K562 (cell line): ENCODE data around the gene SPIB. TPM values are rescaled to one million over a fixed set of nuclear protein-coding genes. Genes with fewer than 3 reads are reported as not detected.
A peak's percentile ranks its signal among the peaks of the same experiment; 100 is the strongest.

Experiments
- ESRRA ChIP-seq: fragments of 450-650 bp; IDR thresholded peaks from 2 replicates; pipeline ENCODE4 v1.6.1; 2014; ENCODE audit warnings: low read depth, mild to moderate bottlenecking, moderate library complexity, borderline replicate concordance
- MBD2 ChIP-seq: sonication (generic); IDR thresholded peaks from 2 replicates; pipeline ENCODE4 v1.6.1; 2016; ENCODE audit warnings: low read depth, borderline replicate concordance
- NR2C1 ChIP-seq, 2 experiments: fragments of 450-650 bp; IDR thresholded peaks; 2 replicates each; pipeline ENCODE4 v1.6.1; 2017; ENCODE audit warnings: mild to moderate bottlenecking in 2 of 2, antibody characterized with exemption in 1 of 2, inconsistent platforms in 1 of 2, missing compliant biosample characterization in 1 of 2, missing genetic modification characterization in 1 of 2
- POLR2G ChIP-seq: fragments of 200-400 bp; formaldehyde crosslinking; IDR thresholded peaks from 2 replicates; pipeline ENCODE4 v1.6.1; 2017; ENCODE audit warnings: low read depth, mild to moderate bottlenecking, antibody characterized with exemption, low read length, moderate library complexity
- ZNF583 ChIP-seq: fragments of 250-450 bp; sonication (Bioruptor Pico); IDR thresholded peaks from 2 replicates; pipeline ENCODE4 v1.4.0; 2020
- polyA plus RNA-seq, 8 experiments: library from polyadenylated mRNA; depleted of rRNA in 4 of 8; stranded (reverse) in 5 of 8; unstranded in 3 of 8; fragments of >200 nt; fragmentation: Nextera tagmentation in 2 of 8; fragmentation: Illumina TruSeq in 1 of 8; extraction: Ambion mirVana in 2 of 8; extraction: Trizol in 1 of 8; gene quantifications; 2 replicates each; pipeline versions ENCODE4 v1.2.1 to v1.2.3, GENCODE V29; 2011 to 2014; ENCODE audit warnings: inconsistent platforms in 1 of 8, missing spikeins in 1 of 8
- total RNA-seq, 7 experiments: library from RNA; depleted of rRNA in 6 of 7; stranded (reverse); fragments of >200 nt in 6 of 7; fragmentation: Illumina TruSeq in 2 of 7; extraction: Trizol in 2 of 7; gene quantifications; 2 replicates each; pipeline versions ENCODE4 v1.2.1 to v1.2.3, GENCODE V29; 2011 to 2021; ENCODE audit warnings: low replicate concordance in 1 of 7
- TF ChIP-seq, protein P1 (sequence below), 2 experiments: fragments of 450-650 bp; IDR thresholded peaks; 2 replicates each; pipeline ENCODE4 v1.6.1; 2016; ENCODE audit warnings: mild to moderate bottlenecking in 2 of 2, borderline replicate concordance in 1 of 2, low read depth in 1 of 2, moderate library complexity in 1 of 2
- TF ChIP-seq, protein P2 (sequence below), 2 experiments: fragments of 450-650 bp in 1 of 2; IDR thresholded peaks; 2 replicates each; pipeline ENCODE4 v1.6.1; 2011 to 2017; ENCODE audit warnings: low read depth in 2 of 2, antibody characterized with exemption in 1 of 2, borderline replicate concordance in 1 of 2, low read length in 1 of 2, mild to moderate bottlenecking in 1 of 2, mixed read lengths in 1 of 2; ENCODE audit not compliant: control insufficient read depth in 1 of 2
- TF ChIP-seq, protein P3 (sequence below): sonication (generic); formaldehyde crosslinking; IDR thresholded peaks from 2 replicates; pipeline ENCODE4 v1.8.0; 2022; ENCODE audit warnings: mild to moderate bottlenecking, missing genetic modification reagents

Gene SPIB
- total and polyA plus RNA-seq, 9 of the 15 experiments (the other 6 are each of a cell fraction or from before 2014, with no cell fraction given), result 0.06 to 1.0 (median 0.43) TPM; not detected in 1

DNA sequence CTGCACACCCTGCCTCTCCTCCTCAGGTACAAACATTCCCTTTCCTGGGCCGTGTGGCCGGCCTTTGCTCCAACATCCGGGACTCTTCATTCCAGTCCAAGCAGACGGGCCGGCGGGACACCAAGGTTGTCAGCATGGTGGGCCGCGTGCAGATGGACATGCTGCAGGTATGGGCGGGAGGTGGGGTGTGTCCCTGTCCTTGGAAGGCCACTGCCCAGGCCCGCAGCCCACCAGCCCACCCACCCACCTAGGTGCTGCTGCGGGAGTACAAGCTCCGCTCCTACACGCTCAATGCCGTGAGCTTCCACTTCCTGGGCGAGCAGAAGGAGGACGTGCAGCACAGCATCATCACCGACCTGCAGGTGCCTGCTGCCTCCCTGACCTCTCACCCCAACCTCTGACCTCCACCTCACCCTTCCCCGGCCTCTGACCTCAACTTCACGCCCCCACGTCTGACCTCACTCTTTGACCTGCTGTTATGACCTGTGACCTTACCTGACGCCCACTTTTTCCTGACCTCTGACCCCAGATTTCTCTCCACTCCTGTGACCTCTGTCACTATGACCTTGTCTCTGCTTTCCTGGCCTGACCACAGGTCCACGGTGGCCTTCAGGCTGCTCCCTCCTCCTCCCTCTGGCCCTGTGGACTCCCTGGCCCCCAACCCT, 12.4 kb upstream of the SPIB start (continued):
- TF ChIP-seq, protein P1, sequence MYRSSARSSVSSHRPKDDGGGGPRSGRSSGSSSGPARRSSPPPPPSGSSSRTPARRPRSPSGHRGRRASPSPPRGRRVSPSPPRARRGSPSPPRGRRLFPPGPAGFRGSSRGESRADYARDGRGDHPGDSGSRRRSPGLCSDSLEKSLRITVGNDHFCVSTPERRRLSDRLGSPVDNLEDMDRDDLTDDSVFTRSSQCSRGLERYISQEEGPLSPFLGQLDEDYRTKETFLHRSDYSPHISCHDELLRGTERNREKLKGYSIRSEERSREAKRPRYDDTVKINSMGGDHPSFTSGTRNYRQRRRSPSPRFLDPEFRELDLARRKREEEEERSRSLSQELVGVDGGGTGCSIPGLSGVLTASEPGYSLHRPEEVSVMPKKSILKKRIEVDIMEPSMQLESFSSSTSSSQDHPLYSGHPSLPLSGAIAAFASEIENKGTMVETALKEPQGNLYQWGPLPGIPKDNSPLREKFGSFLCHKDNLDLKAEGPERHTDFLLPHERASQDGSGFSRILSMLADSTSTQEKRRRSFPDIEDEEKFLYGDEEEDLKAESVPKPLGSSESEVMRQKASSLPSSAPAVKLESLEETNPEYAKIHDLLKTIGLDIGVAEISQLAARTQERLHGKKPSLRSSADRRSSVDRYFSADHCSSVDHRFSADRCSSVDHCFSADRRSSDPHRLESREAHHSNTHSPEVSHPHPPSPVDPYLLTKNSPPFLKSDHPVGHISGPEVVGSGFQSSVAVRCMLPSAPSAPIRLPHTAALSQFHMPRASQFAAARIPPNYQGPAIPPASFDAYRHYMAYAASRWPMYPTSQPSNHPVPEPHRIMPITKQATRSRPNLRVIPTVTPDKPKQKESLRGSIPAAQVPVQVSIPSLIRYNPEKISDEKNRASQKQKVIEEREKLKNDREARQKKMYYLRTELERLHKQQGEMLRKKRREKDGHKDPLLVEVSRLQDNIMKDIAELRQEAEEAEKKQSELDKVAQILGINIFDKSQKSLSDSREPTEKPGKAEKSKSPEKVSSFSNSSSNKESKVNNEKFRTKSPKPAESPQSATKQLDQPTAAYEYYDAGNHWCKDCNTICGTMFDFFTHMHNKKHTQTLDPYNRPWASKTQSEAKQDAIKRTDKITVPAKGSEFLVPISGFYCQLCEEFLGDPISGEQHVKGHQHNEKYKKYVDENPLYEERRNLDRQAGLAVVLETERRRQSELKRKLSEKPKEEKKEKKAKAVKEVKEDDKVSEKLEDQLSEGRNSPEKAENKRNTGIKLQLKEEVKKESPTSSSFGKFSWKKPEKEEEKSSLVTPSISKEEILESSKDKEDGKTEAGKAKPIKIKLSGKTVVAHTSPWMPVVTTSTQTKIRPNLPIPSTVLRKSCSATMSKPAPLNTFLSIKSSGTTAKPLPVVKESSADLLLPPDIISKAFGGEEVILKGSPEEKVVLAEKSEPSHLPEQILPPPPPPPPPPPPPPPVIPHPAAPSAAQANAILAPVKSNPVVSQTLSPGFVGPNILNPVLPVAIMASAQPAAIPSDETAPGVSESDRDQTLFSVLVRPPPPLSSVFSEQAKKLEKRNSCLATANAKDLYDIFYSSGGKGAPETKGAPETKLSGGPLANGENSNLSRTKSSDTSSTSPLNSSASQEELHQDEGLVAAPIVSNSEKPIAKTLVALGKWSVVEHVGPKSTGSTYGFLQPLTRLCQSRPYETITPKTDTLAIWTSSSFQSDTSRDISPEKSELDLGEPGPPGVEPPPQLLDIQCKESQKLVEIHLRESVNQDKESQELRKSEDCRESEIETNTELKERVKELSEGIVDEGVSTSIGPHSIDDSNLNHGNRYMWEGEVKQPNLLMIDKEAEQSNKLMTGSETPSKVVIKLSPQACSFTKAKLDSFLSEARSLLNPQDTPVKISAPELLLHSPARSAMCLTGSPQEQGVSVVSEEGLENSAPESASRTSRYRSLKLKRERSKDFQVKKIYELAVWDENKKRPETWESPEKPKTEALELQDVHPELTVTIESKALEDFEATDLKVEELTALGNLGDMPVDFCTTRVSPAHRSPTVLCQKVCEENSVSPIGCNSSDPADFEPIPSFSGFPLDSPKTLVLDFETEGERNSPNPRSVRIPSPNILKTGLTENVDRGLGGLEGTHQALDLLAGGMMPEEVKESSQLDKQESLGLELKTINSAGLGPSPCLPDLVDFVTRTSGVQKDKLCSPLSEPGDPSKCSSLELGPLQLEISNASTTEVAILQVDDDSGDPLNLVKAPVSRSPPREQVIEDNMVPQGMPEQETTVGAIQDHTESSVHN (IDR thresholded peaks at IDR 0.05; ENCODE audit: borderline replicate concordance in 1 of 2, low read depth in 1 of 2), result no peak
- no peak for TF ChIP-seq ZNF583 (CRISPR knock-in tag)
- TF ChIP-seq, protein P2, sequence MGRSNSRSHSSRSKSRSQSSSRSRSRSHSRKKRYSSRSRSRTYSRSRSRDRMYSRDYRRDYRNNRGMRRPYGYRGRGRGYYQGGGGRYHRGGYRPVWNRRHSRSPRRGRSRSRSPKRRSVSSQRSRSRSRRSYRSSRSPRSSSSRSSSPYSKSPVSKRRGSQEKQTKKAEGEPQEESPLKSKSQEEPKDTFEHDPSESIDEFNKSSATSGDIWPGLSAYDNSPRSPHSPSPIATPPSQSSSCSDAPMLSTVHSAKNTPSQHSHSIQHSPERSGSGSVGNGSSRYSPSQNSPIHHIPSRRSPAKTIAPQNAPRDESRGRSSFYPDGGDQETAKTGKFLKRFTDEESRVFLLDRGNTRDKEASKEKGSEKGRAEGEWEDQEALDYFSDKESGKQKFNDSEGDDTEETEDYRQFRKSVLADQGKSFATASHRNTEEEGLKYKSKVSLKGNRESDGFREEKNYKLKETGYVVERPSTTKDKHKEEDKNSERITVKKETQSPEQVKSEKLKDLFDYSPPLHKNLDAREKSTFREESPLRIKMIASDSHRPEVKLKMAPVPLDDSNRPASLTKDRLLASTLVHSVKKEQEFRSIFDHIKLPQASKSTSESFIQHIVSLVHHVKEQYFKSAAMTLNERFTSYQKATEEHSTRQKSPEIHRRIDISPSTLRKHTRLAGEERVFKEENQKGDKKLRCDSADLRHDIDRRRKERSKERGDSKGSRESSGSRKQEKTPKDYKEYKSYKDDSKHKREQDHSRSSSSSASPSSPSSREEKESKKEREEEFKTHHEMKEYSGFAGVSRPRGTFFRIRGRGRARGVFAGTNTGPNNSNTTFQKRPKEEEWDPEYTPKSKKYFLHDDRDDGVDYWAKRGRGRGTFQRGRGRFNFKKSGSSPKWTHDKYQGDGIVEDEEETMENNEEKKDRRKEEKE (IDR thresholded peaks at IDR 0.05; ENCODE audit: borderline replicate concordance in 1 of 2, control insufficient read depth in 1 of 2, low read depth in 2 of 2, low read length in 1 of 2), result no peak
- TF ChIP-seq POLR2G, result peak; percentile 31; the same call in 1 of the 2 replicates
- peak; percentile 72; the same call in 1 of the 2 replicates for TF ChIP-seq ESRRA
- no peak for TF ChIP-seq MBD2
- TF ChIP-seq NR2C1 (IDR thresholded peaks at IDR 0.05), result peak; percentile 95
- peak; percentile 96 for TF ChIP-seq NR2C1 (tag; IDR thresholded peaks at IDR 0.05)
- TF ChIP-seq, protein P3, sequence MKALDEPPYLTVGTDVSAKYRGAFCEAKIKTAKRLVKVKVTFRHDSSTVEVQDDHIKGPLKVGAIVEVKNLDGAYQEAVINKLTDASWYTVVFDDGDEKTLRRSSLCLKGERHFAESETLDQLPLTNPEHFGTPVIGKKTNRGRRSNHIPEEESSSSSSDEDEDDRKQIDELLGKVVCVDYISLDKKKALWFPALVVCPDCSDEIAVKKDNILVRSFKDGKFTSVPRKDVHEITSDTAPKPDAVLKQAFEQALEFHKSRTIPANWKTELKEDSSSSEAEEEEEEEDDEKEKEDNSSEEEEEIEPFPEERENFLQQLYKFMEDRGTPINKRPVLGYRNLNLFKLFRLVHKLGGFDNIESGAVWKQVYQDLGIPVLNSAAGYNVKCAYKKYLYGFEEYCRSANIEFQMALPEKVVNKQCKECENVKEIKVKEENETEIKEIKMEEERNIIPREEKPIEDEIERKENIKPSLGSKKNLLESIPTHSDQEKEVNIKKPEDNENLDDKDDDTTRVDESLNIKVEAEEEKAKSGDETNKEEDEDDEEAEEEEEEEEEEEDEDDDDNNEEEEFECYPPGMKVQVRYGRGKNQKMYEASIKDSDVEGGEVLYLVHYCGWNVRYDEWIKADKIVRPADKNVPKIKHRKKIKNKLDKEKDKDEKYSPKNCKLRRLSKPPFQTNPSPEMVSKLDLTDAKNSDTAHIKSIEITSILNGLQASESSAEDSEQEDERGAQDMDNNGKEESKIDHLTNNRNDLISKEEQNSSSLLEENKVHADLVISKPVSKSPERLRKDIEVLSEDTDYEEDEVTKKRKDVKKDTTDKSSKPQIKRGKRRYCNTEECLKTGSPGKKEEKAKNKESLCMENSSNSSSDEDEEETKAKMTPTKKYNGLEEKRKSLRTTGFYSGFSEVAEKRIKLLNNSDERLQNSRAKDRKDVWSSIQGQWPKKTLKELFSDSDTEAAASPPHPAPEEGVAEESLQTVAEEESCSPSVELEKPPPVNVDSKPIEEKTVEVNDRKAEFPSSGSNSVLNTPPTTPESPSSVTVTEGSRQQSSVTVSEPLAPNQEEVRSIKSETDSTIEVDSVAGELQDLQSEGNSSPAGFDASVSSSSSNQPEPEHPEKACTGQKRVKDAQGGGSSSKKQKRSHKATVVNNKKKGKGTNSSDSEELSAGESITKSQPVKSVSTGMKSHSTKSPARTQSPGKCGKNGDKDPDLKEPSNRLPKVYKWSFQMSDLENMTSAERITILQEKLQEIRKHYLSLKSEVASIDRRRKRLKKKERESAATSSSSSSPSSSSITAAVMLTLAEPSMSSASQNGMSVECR, result no peak
